Adrenal gland (tissue), 12 donors: ENCODE measurements around the gene ZNF836. TPM values are rescaled to one million over a fixed set of nuclear protein-coding genes. Genes with fewer than 3 reads are reported as not detected.

ENCODE experiments used
- DNase-seq, 7 donors: peaks; one replicate each; pipeline ENCODE4 v3.0.0-alpha.2; 2019 to 2020
- H3K27ac ChIP-seq, 5 donors: fragments of 200-600 bp; sonication (generic) in 4 of 5; 1 replicate in 3 of 5; 2 replicates in 2 of 5; pipeline versions ENCODE4 v1.5.1 to v1.8.0; 2016 to 2020; ENCODE audit warnings: mild to moderate bottlenecking in 1 of 5
- H3K27me3 ChIP-seq: fragments of 200-600 bp; 2 replicates; pipeline ENCODE4 v1.8.0; 2021
- H3K36me3 ChIP-seq, 2 donors: fragments of 200-600 bp; replicated peaks in 1 of 2; 1 replicate in 1 of 2; 2 replicates in 1 of 2; pipeline versions ENCODE4 v1.5.1 to v1.8.0; 2018 to 2022
- H3K4me1 ChIP-seq, 2 donors: fragments of 200-600 bp; replicated peaks in 1 of 2; 1 replicate in 1 of 2; 2 replicates in 1 of 2; pipeline versions ENCODE4 v1.5.1 to v1.8.0; 2018 to 2021
- H3K4me3 ChIP-seq, 4 donors: fragments of 200-600 bp; sonication (generic) in 3 of 4; one replicate each; pipeline ENCODE4 v1.5.1; 2016 to 2018
- H3K9me3 ChIP-seq, 3 donors: fragments of 200-600 bp; sonication (generic) in 1 of 3; replicated peaks in 1 of 3; 1 replicate in 2 of 3; 2 replicates in 1 of 3; pipeline versions ENCODE4 v1.5.1 to v1.8.0; 2016 to 2021
- CTCF ChIP-seq, 6 experiments: fragments of 450-650 bp in 4 of 6; fragments of 200-600 bp in 2 of 6; sonication (generic) in 1 of 6; IDR thresholded peaks; 1 replicate in 5 of 6; 2 replicates in 1 of 6; pipeline versions ENCODE4 v1.5.1 to v1.8.0; 2016 to 2021; ENCODE audit warnings: antibody characterized with exemption in 6 of 6, mild to moderate bottlenecking in 2 of 6, moderate library complexity in 1 of 6
- POLR2A ChIP-seq, 2 donors: fragments of 450-650 bp; IDR thresholded peaks; one replicate each; pipeline ENCODE4 v1.6.1; 2017; ENCODE audit warnings: antibody characterized with exemption in 2 of 2, mild to moderate bottlenecking in 2 of 2, moderate library complexity in 1 of 2
- WGBS, 4 donors: extraction: QIAGEN DNeasy Blood & Tissue Kit in 2 of 4; methylation state at CpG; one replicate each; pipeline versions ENCODE4 v1.1.5 to v1.1.7; 2013 to 2017; 5-methylcytosine and 5-hydroxymethylcytosine counted together
- intact Hi-C, 2 donors: fragments of 100-400 bp; cut with DNase I; formaldehyde crosslinking; loops; one replicate each; pipeline versions ENCODE4 v1.14.1 to v1.15.0; 2022 to 2023
- polyA plus RNA-seq, 3 donors: library from polyadenylated mRNA; stranded (reverse); fragments of 200-250 nt in 2 of 3; fragments of 350-450 nt in 1 of 3; fragmentation: Illumina TruSeq in 1 of 3; extraction: RNeasy Lipid Tissue Mini Kit (QIAGEN cat#74804) in 1 of 3; gene quantifications; one replicate each; pipeline ENCODE4 v1.2.3, GENCODE V29; 2013 to 2014
- total RNA-seq, 9 donors: library from RNA; depleted of rRNA in 4 of 9; stranded (reverse); fragments of >200 nt in 4 of 9; fragments of 120-200 nt in 1 of 9; fragmentation: NEBNext Ultra II Directional in 1 of 9; extraction: Animal tissue kit (Norgen Biotek cat#: 25700) in 1 of 9; gene quantifications; one replicate each; pipeline versions ENCODE4 v1.1.0 to v1.2.4, GENCODE V29; 2013 to 2023
- donor health status: healthy with polysubstance abuse.
- donor health status: Bipolar disorder and iron deficiency.
- donor health status: DM: yes; HTN: yes; CAD: no.
- donor health status: DM: no; HTN: no; CAD: no.
- donor health status: DM: no; HTN: no; CAD: no.
- donor health status: DM: yes; HTN: yes; CAD: no.

ZNF836 gene
- total and polyA plus RNA-seq, 12 donors, result 7.4 to 180 (median 29.2) TPM

- peaks cover 0 to 59% of the 10 kb centered on the region in 2 donors for H3K36me3 ChIP-seq
- TF ChIP-seq CTCF (IDR thresholded peaks at IDR 0.05) (no peak), POLR2A (IDR thresholded peaks at IDR 0.05) (no peak)
- intact Hi-C loops, result no loop called here
- H3K4me3 ChIP-seq, result no peak overlapping the region
- DNase-seq, result peak in 5 of 7 donors; percentile 43 to 68 (median 59)
- peaks cover 29 to 87% of the 10 kb centered on the region in 2 donors for H3K4me1 ChIP-seq
- no peaks in the 10 kb centered on the region for H3K9me3 ChIP-seq
- WGBS, 4 donors, result 44 to 57% (median 50%) methylated on average over 7 of the region's 7 CpGs
- H3K27me3 ChIP-seq, result no peaks in the 10 kb centered on the region
- peak overlapping the region; percentile 70 to 99 (median 85) for H3K27ac ChIP-seq
These were observed 28.6 kb upstream of the ZNF836 start for GRCh38 chr19:52200044-52200443.

GRCh38 chr19:52198678-52199077 is 27.3 kb upstream of the ZNF836 start:
- 30 to 52% (median 38%) methylated on average over 3 of the region's 3 CpGs for WGBS, 4 donors
- Histone ChIP-seq H3K36me3 (peaks cover 0 to 47% of the 10 kb centered on the region in 2 donors), H3K4me1 (peaks cover 34 to 91% of the 10 kb centered on the region in 2 donors), H3K9me3 (no peaks in the 10 kb centered on the region), H3K27ac (peak overlapping the region in 4 of 5 donors; percentile 50 to 99 (median 71)), H3K4me3 (no peak overlapping the region), H3K27me3 (no peaks in the 10 kb centered on the region)
- intact Hi-C loops, result no loop called here
- DNase-seq, result peak in 1 of 7 donors; percentile 65
- TF ChIP-seq CTCF (IDR thresholded peaks at IDR 0.05) (no peak), POLR2A (IDR thresholded peaks at IDR 0.05) (no peak)

- no peaks in the 10 kb centered on the region for H3K27me3 ChIP-seq
- no peak overlapping the region for H3K4me3 ChIP-seq
- H3K36me3 ChIP-seq, result peaks cover 0 to 47% of the 10 kb centered on the region in 2 donors
- no peak for DNase-seq
- intact Hi-C loops, result no loop called here
- H3K27ac ChIP-seq, result peak overlapping the region in 4 of 5 donors; percentile 50 to 99 (median 71)
- no peaks in the 10 kb centered on the region for H3K9me3 ChIP-seq
- WGBS, 4 donors, result 61 to 82% (median 78%) methylated on average over 3 of the region's 3 CpGs
- peaks cover 41 to 94% of the 10 kb centered on the region in 2 donors for H3K4me1 ChIP-seq
- no peak for TF ChIP-seq CTCF (IDR thresholded peaks at IDR 0.05)
- TF ChIP-seq POLR2A (IDR thresholded peaks at IDR 0.05), result no peak
These were observed 26.5 kb upstream of the ZNF836 start for GRCh38 chr19:52197964-52198363.

DNA sequence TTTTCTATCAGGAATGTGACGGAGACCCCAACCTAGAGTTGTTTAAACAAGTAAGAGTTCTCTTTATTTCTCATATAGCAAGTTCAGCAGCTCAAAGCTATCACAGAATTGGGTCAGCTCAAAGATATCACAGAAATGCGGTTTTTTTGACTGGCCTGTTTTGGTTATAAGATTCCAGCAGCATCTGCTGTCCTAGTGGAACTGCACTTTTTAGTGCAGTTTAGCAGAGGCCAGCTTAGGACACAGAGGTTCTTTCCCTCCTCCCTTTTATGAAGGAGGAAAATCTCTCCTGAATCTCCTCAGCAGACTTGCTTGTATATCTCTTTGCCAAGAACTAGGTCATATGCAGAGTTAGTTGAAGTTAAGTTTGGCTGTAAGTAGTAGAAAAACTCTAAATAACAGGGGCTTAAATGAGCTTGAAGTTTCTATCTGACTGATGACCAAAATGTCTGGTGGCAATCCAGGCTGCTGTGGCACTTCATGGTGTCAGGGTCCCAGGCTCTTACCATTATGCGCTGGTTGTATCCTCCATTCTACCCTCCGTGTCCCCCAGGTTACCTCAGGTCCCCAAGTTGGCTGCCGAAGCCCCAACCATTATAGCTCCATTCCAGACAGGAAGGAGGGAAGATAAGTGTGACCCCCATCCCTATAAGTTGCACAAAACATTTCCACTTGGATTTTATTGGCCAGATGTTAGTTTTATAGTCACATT is 25.0 kb upstream of the ZNF836 start:
- Histone ChIP-seq H3K36me3 (peaks cover 0 to 33% of the 10 kb centered on the region in 2 donors), H3K27me3 (no peaks in the 10 kb centered on the region), H3K9me3 (no peaks in the 10 kb centered on the region), H3K4me1 (peaks cover 51 to 96% of the 10 kb centered on the region in 2 donors), H3K27ac (peak overlapping the region in 4 of 5 donors; percentile 26 to 99 (median 58)), H3K4me3 (no peak overlapping the region)
- intact Hi-C loops, result no loop called here
- WGBS, 4 donors, result 75 to 82% (median 80%) methylated on average over 5 of the region's 5 CpGs
- TF ChIP-seq POLR2A (IDR thresholded peaks at IDR 0.05), result peak in 1 of 2 donors; percentile 28
- no peak for TF ChIP-seq CTCF (IDR thresholded peaks at IDR 0.05)
- DNase-seq, result no peak
